ENCODE data around the gene MYOM1. TPM values are rescaled to one million over a fixed set of nuclear protein-coding genes. Genes with fewer than 3 reads are reported as not detected.

MYOM1 gene
- total and polyA plus RNA-seq, 2 experiments from 2014 or later, result 1.1 to 1.8 TPM

DNA sequence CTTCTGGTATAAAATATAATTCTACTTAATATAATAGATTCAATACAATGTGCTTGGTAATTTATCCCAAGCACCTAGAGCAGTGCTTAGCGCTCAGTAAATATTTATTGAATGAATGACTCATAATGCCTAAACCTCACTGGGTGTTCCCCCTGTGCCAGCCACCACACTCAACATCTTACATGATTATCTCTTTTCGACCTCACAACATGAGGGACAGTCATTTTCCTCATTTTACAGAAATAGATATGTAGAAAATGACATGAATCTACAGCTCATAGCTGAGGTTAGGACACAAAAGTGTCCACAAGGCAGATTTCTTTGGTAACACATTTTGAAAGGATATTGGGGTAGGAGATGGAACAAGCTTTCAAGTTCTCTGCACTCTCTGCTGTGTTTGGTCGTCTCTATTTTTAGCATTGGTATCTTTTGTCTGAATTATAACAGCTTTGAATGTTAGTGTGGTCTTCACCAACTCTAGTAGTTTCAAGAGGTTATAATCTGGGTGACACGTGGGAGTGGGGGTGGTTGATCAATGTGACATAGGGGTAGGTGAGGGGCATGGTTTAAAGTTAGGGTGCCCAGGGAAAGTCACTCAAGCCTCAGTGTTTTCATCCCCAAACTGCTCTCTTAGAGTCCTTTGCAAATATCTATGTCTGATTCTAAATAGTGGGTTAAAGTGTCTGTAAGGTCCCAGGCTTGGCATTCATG lies 9.8 kb downstream of the MYOM1 start:
- no peak overlapping the region for H3K4me2 ChIP-seq
- H3K4me1 ChIP-seq (ENCODE audit: insufficient read depth), result peaks cover 25% of the 10 kb centered on the region
- TF ChIP-seq, protein P1, sequence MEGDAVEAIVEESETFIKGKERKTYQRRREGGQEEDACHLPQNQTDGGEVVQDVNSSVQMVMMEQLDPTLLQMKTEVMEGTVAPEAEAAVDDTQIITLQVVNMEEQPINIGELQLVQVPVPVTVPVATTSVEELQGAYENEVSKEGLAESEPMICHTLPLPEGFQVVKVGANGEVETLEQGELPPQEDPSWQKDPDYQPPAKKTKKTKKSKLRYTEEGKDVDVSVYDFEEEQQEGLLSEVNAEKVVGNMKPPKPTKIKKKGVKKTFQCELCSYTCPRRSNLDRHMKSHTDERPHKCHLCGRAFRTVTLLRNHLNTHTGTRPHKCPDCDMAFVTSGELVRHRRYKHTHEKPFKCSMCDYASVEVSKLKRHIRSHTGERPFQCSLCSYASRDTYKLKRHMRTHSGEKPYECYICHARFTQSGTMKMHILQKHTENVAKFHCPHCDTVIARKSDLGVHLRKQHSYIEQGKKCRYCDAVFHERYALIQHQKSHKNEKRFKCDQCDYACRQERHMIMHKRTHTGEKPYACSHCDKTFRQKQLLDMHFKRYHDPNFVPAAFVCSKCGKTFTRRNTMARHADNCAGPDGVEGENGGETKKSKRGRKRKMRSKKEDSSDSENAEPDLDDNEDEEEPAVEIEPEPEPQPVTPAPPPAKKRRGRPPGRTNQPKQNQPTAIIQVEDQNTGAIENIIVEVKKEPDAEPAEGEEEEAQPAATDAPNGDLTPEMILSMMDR (IDR thresholded peaks at IDR 0.05; ENCODE audit: poor library complexity), result no peak
- TF ChIP-seq EZH2 (IDR thresholded peaks at IDR 0.05; ENCODE audit: borderline replicate concordance) (no peak), EZH2phosphoT487 (IDR thresholded peaks at IDR 0.05; ENCODE audit: low read depth, severe bottlenecking, unreplicated experiment) (no peak)

DNA sequence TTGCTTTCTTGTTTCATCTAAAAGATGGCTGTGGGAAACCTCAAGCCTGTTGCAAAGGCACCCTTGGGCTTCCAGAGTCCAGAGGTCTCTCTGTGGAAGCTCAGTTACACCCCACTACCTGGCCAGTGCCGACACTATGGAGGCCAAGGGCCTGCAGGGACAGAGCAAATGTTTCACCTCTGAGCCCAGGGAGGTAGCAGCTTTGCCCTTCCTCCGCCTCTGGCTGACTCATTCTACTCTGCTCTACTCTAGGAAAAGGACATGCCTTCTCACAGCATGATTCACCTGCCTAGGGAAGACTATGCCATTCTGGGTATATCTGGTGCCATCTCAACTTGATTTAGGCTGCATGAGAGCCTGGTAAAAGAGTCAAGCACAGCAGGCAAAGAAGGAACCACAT lies 12.2 kb downstream of the MYOM1 start:
- Histone ChIP-seq H3K27ac (no peak overlapping the region), H2AFZ (no peak overlapping the region)
- 92% methylated on average over 2 of the region's 2 CpGs for WGBS (ENCODE audit: low lambda C conversion rate, missing lambda C conversion rate)

More for the DNA sequence above, 9.8 kb downstream of the MYOM1 start:
- Histone ChIP-seq H4K20me1 (ENCODE audit: insufficient read depth, poor library complexity, severe bottlenecking) (no peaks in the 10 kb centered on the region), H3K27ac (no peak overlapping the region), H3K4me3 (no peak overlapping the region), H3K9me3 (ENCODE audit: low read depth) (no peaks in the 10 kb centered on the region), H3K9me2 (replicated peaks; ENCODE audit: insufficient read depth) (no peaks in the 10 kb centered on the region), H3K27me3 (no peaks in the 10 kb centered on the region), H2AFZ (no peak overlapping the region), H3K79me2 (no peaks in the 10 kb centered on the region), H3K36me3 (replicated peaks; ENCODE audit: insufficient read depth, low read depth) (no peaks in the 10 kb centered on the region)
- WGBS (ENCODE audit: low lambda C conversion rate, missing lambda C conversion rate), result 84% methylated on average over 4 of the region's 4 CpGs
- no peak for DNase-seq (ENCODE audit: low spot score)

DNA sequence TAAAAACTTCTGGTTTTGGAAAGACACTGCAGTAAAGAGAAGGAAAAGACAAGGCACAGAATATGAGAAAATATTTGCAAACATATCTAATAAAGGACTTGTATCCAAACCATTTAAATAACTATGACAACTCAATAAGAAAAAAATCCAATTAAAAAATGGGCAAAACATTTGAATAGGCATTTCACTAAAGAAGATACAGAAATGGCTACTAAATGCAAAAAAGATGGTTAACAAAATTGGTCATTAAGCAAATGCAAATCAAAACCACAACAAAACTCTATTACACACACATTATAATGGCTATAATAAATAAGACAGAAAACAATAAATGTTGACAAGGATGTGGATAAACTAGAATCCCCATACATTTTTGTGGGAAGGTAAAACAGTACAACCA lies 14.5 kb downstream of the MYOM1 start:
- Histone ChIP-seq H3K79me2 (no peaks in the 10 kb centered on the region), H3K4me1 (ENCODE audit: insufficient read depth) (no peaks in the 10 kb centered on the region), H3K27ac (no peak overlapping the region), H3K36me3 (replicated peaks; ENCODE audit: insufficient read depth, low read depth) (no peaks in the 10 kb centered on the region), H2AFZ (no peak overlapping the region), H4K20me1 (ENCODE audit: insufficient read depth, poor library complexity, severe bottlenecking) (no peaks in the 10 kb centered on the region), H3K9me3 (ENCODE audit: low read depth) (no peaks in the 10 kb centered on the region), H3K9me2 (replicated peaks; ENCODE audit: insufficient read depth) (no peaks in the 10 kb centered on the region), H3K27me3 (no peaks in the 10 kb centered on the region), H3K4me3 (no peak overlapping the region), H3K4me2 (no peak overlapping the region)
- no peak for DNase-seq (ENCODE audit: low spot score)
- TF ChIP-seq EZH2phosphoT487 (IDR thresholded peaks at IDR 0.05; ENCODE audit: low read depth, severe bottlenecking, unreplicated experiment) (no peak), EZH2 (IDR thresholded peaks at IDR 0.05; ENCODE audit: borderline replicate concordance) (no peak)
- TF ChIP-seq, protein P1 (IDR thresholded peaks at IDR 0.05; ENCODE audit: poor library complexity), result no peak

More for the DNA sequence above, 12.2 kb downstream of the MYOM1 start:
- Histone ChIP-seq H4K20me1 (ENCODE audit: insufficient read depth, poor library complexity, severe bottlenecking) (no peaks in the 10 kb centered on the region), H3K27me3 (no peaks in the 10 kb centered on the region), H3K4me1 (ENCODE audit: insufficient read depth) (peaks cover 10% of the 10 kb centered on the region), H3K79me2 (no peaks in the 10 kb centered on the region), H3K4me3 (no peak overlapping the region), H3K4me2 (no peak overlapping the region), H3K36me3 (replicated peaks; ENCODE audit: insufficient read depth, low read depth) (no peaks in the 10 kb centered on the region), H3K9me2 (replicated peaks; ENCODE audit: insufficient read depth) (no peaks in the 10 kb centered on the region), H3K9me3 (ENCODE audit: low read depth) (no peaks in the 10 kb centered on the region)
- TF ChIP-seq, protein P1 (IDR thresholded peaks at IDR 0.05; ENCODE audit: poor library complexity), result no peak
- TF ChIP-seq EZH2 (IDR thresholded peaks at IDR 0.05; ENCODE audit: borderline replicate concordance) (no peak), EZH2phosphoT487 (IDR thresholded peaks at IDR 0.05; ENCODE audit: low read depth, severe bottlenecking, unreplicated experiment) (no peak)
- DNase-seq (ENCODE audit: low spot score), result peak; percentile 40

All from hepatocyte (in vitro differentiated cells).